Naive B cell (primary cell): ENCODE data around the gene NOLC1. TPM values are rescaled to one million over a fixed set of nuclear protein-coding genes. Genes with fewer than 3 reads are reported as not detected.
A peak's percentile ranks its signal among the peaks of the same experiment; 100 is the strongest.

Source experiments
- ATAC-seq, 2 donors: fragments of 150-1000 bp; cut with Tn5 transposase; 2 replicates each; pipeline ENCODE4 v1.10.0; 2021; ENCODE audit warnings: low read depth in 2 of 2, mild to moderate bottlenecking in 2 of 2, moderate library complexity in 2 of 2
- DNase-seq: peaks from one replicate; pipeline ENCODE4 v3.0.0; 2022
- H3K27ac Mint-ChIP-seq, 6 donors: one replicate each; pipeline ENCODE4 v1.8.0; 2020 to 2022; ENCODE audit warnings: mild to moderate bottlenecking in 6 of 6, mixed read lengths in 6 of 6, moderate library complexity in 5 of 6, inconsistent platforms in 2 of 6
- H3K27me3 Mint-ChIP-seq, 3 donors: one replicate each; pipeline ENCODE4 v1.8.0; 2021 to 2022; ENCODE audit warnings: mixed read lengths in 3 of 3, mild to moderate bottlenecking in 1 of 3
- H3K36me3 Mint-ChIP-seq, 2 donors: one replicate each; pipeline ENCODE4 v1.8.0; 2020 to 2022; ENCODE audit warnings: mixed read lengths in 2 of 2, inconsistent platforms in 1 of 2, mild to moderate bottlenecking in 1 of 2
- H3K4me1 Mint-ChIP-seq, 3 donors: one replicate each; pipeline ENCODE4 v1.8.0; 2020 to 2022; ENCODE audit warnings: mixed read lengths in 3 of 3, inconsistent platforms in 1 of 3, mild to moderate bottlenecking in 1 of 3, moderate library complexity in 1 of 3
- H3K4me3 Mint-ChIP-seq, 8 donors: one replicate each; pipeline ENCODE4 v1.8.0; 2020 to 2022; ENCODE audit warnings: mild to moderate bottlenecking in 8 of 8, mixed read lengths in 8 of 8, moderate library complexity in 8 of 8, inconsistent platforms in 2 of 8
- H3K9me3 Mint-ChIP-seq, 7 donors: one replicate each; pipeline ENCODE4 v1.8.0; 2020 to 2022; ENCODE audit warnings: mixed read lengths in 7 of 7, mild to moderate bottlenecking in 5 of 7, inconsistent platforms in 2 of 7, moderate library complexity in 1 of 7
- polyA plus RNA-seq, 6 donors: library from polyadenylated mRNA; unstranded; fragments of 300-500 nt; fragmentation: Illumina TruSeq; gene quantifications; one replicate each; pipeline ENCODE4 v1.2.3, GENCODE V29; 2021; ENCODE audit warnings: low read depth in 6 of 6

The NOLC1 gene
- polyA plus RNA-seq = 10 to 100 TPM in 5 of 6 donors, 1 to 10 TPM in 1; 8.6 to 59.3 (median 47.1) TPM

DNA sequence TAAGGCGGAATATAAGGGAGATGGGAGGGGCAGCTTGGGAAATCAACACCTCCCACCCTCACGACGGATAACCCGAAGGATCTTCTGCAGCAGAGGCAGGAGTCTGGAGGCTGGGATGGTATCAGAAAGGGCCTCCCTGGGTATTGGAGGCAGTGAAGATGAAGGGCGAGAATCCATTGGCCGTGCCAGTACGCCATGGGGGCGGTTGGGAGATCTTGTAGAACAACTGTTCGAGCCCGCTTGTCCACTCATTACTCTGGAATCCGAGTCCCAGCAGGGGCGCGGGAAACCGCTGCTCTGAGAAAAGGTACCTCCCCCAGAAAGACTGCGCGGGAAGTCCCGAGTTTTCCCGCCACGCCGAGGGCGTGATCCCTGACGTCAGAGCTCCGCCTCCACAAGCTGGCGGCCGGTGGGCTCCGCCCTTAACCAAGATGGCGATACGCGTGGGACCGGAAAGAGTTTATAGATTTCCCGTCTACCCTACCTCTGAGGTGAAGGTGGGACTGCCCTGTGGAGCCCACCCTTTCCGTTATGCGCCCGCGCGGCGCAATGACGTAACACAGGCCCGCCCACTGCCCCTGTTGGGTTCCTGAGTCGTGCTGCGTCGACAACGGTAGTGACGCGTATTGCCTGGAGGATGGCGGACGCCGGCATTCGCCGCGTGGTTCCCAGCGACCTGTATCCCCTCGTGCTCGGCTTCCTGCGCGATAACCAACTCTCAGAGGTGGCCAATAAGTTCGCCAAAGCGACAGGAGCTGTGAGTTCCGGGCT lies at the start of gene NOLC1:
Gene NOLC1 (plus strand): TSS at position 616 of the 771 bp plus-strand sequence. CDS start 22 bp downstream, at position 638.
- Mint-ChIP-seq H3K4me1 (peaks cover 29 to 50% (median 34%) of the 10 kb centered on the region in 3 donors), H3K9me3 (no peaks in the 10 kb centered on the region), H3K36me3 (peaks cover 11 to 18% of the 10 kb centered on the region in 2 donors), H3K27me3 (no peaks in the 10 kb centered on the region), H3K4me3 (peak within 1 kb of the TSS; percentile 92 to 99 (median 96)), H3K27ac (peak within 1 kb of the TSS; percentile 97 to 99 (median 99))
- ATAC-seq (peak; percentile 92 to 94), DNase-seq (peak; percentile 100)

DNA sequence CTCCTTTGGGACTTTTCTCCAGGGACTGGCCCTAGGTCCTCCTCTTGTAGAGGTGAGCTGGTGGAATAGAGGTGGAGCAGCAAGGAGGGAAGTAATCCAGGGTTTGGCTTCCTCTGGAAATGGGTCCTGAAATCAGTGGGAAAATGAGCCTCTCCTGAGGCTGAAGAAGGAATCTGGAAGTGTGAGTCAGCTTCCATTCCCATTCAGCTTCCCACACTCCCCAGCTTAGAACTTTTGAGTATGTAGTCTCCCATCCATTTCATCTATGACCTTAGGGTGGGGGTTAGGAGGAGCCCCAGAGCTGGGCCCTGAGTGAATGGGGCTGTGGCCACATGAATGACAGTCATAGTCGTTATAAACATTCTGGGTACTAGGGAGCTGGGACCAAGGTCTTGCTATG lies 49.8 kb upstream of the NOLC1 start:
- Mint-ChIP-seq H3K9me3 (no peaks in the 10 kb centered on the region), H3K36me3 (no peaks in the 10 kb centered on the region)
- ATAC-seq = no peak

DNA sequence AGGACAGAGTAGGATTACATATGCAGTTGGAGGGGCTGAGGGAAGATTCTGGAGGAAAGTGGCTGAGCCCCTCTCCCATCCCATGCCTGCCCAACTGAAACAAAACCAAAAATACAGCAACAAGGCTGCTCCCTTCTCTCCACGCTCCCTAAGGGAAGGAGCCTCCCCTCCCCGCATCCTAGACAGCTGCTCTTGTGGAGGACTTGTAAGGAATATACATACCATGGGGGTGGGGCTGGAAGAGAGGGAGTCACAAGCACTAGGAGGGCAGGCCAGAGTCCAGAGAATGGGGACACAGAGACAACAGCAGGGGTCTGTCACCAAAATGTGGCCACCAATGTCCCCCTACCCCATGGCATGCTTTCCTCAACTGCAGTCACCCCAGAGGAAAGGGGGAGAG lies 45.2 kb upstream of the NOLC1 start:
- no peak overlapping the region for H3K4me3 Mint-ChIP-seq
- H3K27ac Mint-ChIP-seq = peak overlapping the region in 1 of 6 donors; percentile 72
- ATAC-seq (no peak), DNase-seq (no peak)
- no peaks in the 10 kb centered on the region for H3K27me3 Mint-ChIP-seq
- peaks cover 13 to 15% of the 10 kb centered on the region in 2 donors for H3K36me3 Mint-ChIP-seq
- H3K4me1 Mint-ChIP-seq = peaks cover 13 to 19% (median 15%) of the 10 kb centered on the region in 3 donors
- no peaks in the 10 kb centered on the region for H3K9me3 Mint-ChIP-seq

More for the DNA sequence above, 49.8 kb upstream of the NOLC1 start:
- no peak overlapping the region for H3K27ac Mint-ChIP-seq
- no peaks in the 10 kb centered on the region for H3K27me3 Mint-ChIP-seq
- no peak for DNase-seq
- no peak overlapping the region for H3K4me3 Mint-ChIP-seq
- peaks cover 8 to 14% (median 11%) of the 10 kb centered on the region in 3 donors for H3K4me1 Mint-ChIP-seq

DNA sequence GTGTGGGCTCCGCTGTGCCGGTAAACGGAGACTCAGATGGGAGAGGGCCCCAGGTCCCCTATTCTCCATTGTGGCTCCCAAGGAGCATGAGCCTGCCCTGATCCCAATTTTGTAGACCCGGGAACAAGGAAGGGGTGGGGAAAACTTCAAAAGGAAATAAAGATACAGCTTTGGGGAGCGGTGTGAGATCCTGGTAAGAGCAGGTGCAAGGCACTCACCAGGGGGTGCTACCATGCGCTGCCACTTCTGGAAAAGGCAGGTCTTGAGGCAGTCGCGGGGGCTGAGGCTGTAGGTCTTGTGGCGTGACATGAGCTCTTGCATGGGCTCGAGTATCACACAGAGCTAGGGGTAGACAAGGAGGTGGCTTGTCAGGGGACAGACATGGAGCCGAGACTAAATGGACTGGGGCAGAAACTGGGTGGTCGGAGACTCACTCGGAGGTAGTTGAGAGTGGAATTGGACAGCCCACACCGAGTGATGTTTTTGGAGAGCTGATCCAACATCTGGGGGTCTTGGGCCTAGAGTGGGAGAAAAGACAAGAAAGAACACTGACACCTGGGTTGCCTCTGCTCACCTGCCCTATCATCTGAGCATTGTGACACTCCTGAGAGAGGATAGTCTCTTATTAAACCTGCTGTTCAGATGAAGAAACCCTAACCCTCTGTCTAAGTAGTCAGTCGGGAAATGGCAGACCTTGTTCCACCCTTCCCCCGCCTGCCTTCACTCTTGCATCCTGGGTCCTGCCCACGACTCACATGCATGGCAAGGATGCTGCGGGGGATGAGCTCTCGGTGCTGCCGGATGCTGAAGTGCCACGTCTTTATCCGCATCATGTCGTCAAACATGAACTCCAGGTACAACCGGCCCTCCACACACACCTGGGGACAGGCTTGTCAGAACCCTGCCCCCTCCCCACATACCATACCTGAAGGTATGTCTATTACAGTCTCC lies 42.7 kb upstream of the NOLC1 start:
- Mint-ChIP-seq H3K9me3 (no peaks in the 10 kb centered on the region), H3K27ac (peak overlapping the region in 3 of 6 donors; percentile 26 to 88 (median 75)), H3K4me1 (peaks cover 31 to 33% (median 32%) of the 10 kb centered on the region in 3 donors), H3K4me3 (peak overlapping the region in 2 of 8 donors; percentile 43 to 45), H3K36me3 (peaks cover 13 to 15% of the 10 kb centered on the region in 2 donors), H3K27me3 (no peaks in the 10 kb centered on the region)
- no peak for DNase-seq
- ATAC-seq = no peak

DNA sequence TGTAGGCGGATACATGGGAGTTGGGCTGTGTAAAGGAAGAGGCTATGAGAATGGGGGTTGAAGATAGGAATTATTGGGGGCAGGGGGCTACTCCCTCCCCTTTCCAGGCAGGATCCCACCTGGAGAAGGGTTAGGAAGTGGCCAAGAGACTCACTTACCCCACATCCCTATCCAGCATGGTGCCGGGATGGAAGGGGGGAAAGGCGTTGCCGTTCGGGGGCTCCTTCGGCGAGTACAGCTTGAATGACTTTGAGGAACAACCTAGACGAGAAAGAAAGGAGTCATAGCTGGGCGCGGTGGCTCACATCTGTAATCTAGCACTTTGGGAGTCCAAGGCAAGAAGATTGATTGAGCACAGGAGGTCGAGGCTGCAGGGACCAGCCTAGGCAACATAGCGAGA lies 40.9 kb upstream of the NOLC1 start:
- Mint-ChIP-seq H3K4me1 (peaks cover 35 to 38% (median 38%) of the 10 kb centered on the region in 3 donors), H3K4me3 (peak overlapping the region in 1 of 8 donors; percentile 12), H3K9me3 (no peaks in the 10 kb centered on the region), H3K27ac (peak overlapping the region in 1 of 6 donors; percentile 84), H3K36me3 (peaks cover 13 to 15% of the 10 kb centered on the region in 2 donors), H3K27me3 (no peaks in the 10 kb centered on the region)
- no peak for ATAC-seq
- no peak for DNase-seq

DNA sequence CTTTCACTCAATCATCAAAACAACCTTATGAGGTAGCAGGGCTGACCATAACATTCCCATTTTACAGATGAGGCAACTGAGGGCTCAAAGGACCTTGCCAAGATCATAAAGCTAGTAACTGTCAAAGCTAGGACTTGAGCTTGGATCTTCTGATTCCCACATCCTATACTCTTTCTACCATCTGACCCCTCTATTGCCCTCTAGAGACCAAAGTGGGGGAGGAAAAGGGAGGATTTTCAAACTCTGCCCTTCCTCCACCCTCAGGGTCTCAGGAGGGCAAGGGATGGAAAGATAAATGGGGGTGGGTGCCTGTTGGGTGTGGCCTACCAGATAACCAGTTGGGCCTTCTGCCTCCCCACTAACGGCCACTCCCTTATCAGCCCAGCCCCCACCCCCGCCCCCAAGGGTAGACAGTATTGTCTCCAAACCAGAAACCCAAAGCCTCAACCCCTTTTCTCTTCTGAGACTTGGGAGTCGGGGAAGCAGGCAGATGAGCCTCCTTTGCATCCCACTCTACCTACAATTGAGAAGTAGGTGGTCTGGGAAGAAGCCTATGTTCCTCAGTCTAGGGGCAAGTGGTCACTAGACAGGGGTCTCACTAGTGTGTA lies 39.9 kb upstream of the NOLC1 start:
- Mint-ChIP-seq H3K27me3 (no peaks in the 10 kb centered on the region), H3K4me1 (peaks cover 44 to 48% (median 48%) of the 10 kb centered on the region in 3 donors), H3K36me3 (peaks cover 13 to 15% of the 10 kb centered on the region in 2 donors), H3K27ac (peak overlapping the region in 3 of 6 donors; percentile 7 to 38 (median 34)), H3K4me3 (peak overlapping the region in 1 of 8 donors; percentile 33), H3K9me3 (no peaks in the 10 kb centered on the region)
- ATAC-seq (no peak), DNase-seq (no peak)

DNA sequence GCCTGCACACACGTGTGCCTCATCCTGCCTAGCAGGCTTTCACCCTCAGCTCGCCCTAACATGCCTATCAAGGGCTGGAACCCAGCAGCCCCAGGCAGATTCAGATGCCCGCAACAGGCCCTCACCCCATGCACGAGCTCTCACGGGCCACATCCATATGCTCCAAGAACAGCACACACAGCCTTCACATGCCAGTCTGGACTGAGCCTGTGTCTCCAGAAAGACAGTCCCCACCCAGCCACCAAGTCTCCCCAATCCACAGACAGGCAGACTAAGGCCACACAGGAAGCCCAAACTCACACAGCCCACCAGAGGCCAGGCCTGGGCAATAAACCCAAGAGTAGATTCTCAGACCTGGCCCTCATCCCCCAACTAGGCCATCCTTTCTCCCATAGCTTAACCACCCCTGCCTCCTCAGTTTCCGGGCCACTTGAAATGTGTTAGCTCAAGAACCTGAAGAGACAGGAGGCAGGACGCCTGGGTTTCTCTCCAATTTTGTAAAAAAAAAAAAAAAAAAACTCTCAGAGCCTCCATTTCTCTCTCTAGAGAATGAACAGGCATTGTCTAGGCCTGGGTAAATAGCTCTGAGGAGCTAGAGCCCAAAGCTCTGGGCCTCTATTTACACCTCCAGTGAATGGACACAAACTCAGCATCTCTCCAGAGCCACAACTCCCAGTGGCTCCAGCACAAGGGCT lies 38.8 kb upstream of the NOLC1 start:
- peak overlapping the region in 5 of 6 donors; percentile 28 to 79 (median 54) for H3K27ac Mint-ChIP-seq
- peaks cover 13 to 15% of the 10 kb centered on the region in 2 donors for H3K36me3 Mint-ChIP-seq
- DNase-seq = no peak

DNA sequence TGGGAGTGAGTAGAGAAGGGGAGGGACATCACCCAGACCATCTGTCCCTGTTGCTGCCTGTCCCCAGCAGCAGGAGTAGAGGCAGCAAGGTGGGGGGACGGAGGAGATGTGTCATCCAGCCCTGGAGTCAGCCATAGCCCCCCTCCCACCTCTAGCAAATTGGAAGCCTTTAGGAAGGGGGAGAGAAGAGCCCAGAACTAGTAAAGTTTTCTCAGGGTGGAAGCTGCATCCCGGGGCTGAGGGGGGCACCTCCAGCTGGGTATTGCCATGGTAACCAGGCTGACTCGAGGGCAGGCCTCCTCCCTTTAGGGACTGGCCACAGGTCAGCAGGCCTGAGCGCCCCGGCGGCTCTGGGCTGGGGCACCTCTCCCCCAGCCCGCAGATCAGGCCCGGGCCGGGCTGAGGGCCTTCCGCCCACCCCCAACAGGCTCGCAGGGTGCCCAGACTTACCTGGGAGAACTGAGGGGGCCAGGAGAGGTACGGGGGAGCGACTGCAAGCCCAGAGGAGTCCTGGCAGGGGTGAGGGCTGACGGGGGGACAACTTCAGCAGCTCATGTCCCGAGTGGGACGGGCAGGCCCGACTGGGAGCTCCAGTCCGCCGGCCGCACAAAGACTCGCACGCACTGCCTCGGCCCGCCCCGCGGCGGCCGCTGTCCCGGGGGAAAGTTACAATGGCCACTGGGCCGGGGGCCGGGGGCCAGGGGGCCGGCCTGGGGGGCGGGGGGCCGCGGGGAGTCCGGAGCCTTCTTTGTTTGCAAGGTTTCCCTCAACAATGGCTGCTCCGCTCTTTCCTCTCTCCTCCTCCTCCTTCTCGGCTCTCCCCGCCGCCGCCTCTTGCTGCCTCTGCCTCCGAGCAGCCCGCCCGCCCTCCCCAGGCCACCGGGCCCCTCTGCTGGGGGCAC lies 38.0 kb upstream of the NOLC1 start:
- Mint-ChIP-seq H3K36me3 (peaks cover 10 to 12% of the 10 kb centered on the region in 2 donors), H3K4me3 (peak overlapping the region; percentile 85 to 98 (median 92)), H3K4me1 (peaks cover 58 to 67% (median 67%) of the 10 kb centered on the region in 3 donors), H3K27me3 (no peaks in the 10 kb centered on the region), H3K9me3 (no peaks in the 10 kb centered on the region), H3K27ac (peak overlapping the region in 4 of 6 donors; percentile 54 to 89 (median 66))
- DNase-seq = no peak
- ATAC-seq = peak; percentile 8 to 12

More for the DNA sequence above, 38.8 kb upstream of the NOLC1 start:
- Mint-ChIP-seq H3K9me3 (no peaks in the 10 kb centered on the region), H3K4me1 (peaks cover 53 to 59% (median 59%) of the 10 kb centered on the region in 3 donors), H3K27me3 (no peaks in the 10 kb centered on the region), H3K4me3 (peak overlapping the region; percentile 62 to 92 (median 83))
- ATAC-seq = no peak

DNA sequence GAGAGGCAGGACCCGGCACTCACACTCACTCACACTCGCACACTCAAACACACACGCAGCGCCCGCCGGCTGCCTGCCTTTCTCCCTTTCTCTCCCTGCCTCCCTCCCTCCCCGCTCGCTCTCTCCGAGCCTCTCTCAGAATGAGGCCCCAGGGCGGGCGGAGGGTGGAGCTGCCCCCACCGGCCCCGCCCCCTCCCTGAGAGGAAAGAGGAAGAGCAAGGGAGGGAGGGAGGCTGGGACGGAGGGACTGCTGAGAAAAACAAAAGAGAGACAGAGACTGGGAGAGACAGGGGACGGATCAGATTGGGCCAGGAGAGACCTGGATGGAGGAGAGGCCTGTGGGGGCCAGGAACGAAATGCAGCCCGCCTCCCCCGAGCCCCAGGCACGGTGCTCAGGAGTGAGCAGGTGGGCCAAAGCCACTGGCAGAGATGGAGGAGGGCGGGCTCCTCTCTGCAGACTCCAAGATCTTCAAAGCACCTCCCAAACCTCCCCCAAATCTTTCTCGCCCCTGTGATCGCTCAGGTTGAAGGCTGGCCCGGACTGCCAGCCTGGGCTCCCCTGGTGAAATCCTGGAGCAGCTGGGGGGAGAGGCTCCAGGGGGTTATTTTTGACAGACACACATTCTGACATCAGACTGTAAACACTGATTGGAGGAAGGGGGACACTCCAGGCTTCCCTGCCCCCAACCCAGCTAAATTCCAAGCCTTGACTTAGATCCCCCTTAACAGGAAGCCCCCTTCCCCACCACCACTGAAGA lies 37.1 kb upstream of the NOLC1 start:
- H3K36me3 Mint-ChIP-seq = peaks cover 2 to 4% of the 10 kb centered on the region in 2 donors
- ATAC-seq = peak; percentile 75 to 78
- peak overlapping the region; percentile 26 to 97 (median 92) for H3K27ac Mint-ChIP-seq
- peak; percentile 71 for DNase-seq
- peak overlapping the region; percentile 85 to 98 (median 92) for H3K4me3 Mint-ChIP-seq
- no peaks in the 10 kb centered on the region for H3K27me3 Mint-ChIP-seq
- peaks cover 60 to 74% (median 72%) of the 10 kb centered on the region in 3 donors for H3K4me1 Mint-ChIP-seq
- no peaks in the 10 kb centered on the region for H3K9me3 Mint-ChIP-seq

DNA sequence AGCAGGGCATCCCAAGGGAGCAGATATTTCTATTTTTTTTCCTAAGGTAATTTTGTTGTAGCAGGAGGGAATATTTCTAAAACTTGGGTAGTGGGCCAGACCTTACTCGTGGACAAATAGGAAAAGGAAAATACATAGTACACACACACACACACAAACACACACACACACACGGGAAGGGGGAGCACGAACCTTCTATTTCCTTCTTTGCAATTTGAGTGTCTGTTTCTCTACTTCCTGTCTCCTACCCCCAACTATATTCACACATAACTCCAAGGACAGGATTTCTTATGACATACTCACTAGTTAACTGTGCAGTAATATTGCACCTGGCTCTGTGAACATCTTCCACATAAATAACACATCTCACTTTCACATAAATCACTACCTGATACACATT lies 36.4 kb upstream of the NOLC1 start:
- no peak for DNase-seq

DNA sequence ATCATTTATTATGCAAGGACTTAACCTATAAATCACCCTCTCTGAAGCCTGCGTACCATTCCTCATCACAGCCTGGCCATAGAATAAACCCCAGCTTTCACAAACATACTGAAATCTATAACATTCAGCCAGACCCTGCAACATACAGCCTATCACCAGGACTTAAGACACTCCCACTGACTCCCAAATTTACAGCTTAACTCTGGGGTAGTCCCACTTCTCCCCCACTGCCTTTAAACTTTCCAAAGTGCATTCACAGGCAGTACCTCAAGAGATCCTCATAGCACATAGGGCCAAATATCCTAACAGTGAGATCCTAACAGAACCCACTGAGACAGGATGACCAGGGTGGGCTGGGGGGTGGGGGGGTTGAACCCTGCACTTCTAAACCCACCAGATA lies 35.5 kb upstream of the NOLC1 start:
- ATAC-seq (no peak), DNase-seq (no peak)
- Mint-ChIP-seq H3K36me3 (no peaks in the 10 kb centered on the region), H3K4me3 (peak overlapping the region in 7 of 8 donors; percentile 85 to 98 (median 92)), H3K27ac (peak overlapping the region; percentile 3 to 97 (median 68)), H3K27me3 (no peaks in the 10 kb centered on the region), H3K9me3 (no peaks in the 10 kb centered on the region), H3K4me1 (peaks cover 66 to 83% (median 80%) of the 10 kb centered on the region in 3 donors)

More for the DNA sequence above, 36.4 kb upstream of the NOLC1 start:
- H3K9me3 Mint-ChIP-seq = no peaks in the 10 kb centered on the region
- H3K27ac Mint-ChIP-seq = peak overlapping the region; percentile 44 to 97 (median 85)
- H3K27me3 Mint-ChIP-seq = no peaks in the 10 kb centered on the region
- peaks cover 61 to 75% (median 72%) of the 10 kb centered on the region in 3 donors for H3K4me1 Mint-ChIP-seq
- H3K36me3 Mint-ChIP-seq = no peaks in the 10 kb centered on the region
- ATAC-seq = no peak
- H3K4me3 Mint-ChIP-seq = peak overlapping the region; percentile 75 to 98 (median 92)
